GM23248 (cell line): ENCODE data around the gene GALNT18.

Experiments used
- EZH2 ChIP-seq: fragments of 200-600 bp; sonication (generic); IDR thresholded peaks from 2 replicates; pipeline ENCODE4 v1.6.1; 2018; ENCODE audit warnings: antibody characterized with exemption, mild to moderate bottlenecking; ENCODE audit not compliant: insufficient read depth, poor library complexity, severe bottlenecking
- EZH2phosphoT487 ChIP-seq: fragments of 200-600 bp; sonication (generic); IDR thresholded peaks from 2 replicates; pipeline ENCODE4 v1.6.1; 2018; ENCODE audit warnings: antibody characterized with exemption, moderate library complexity, mild to moderate bottlenecking, low read depth; ENCODE audit not compliant: insufficient read depth

DNA sequence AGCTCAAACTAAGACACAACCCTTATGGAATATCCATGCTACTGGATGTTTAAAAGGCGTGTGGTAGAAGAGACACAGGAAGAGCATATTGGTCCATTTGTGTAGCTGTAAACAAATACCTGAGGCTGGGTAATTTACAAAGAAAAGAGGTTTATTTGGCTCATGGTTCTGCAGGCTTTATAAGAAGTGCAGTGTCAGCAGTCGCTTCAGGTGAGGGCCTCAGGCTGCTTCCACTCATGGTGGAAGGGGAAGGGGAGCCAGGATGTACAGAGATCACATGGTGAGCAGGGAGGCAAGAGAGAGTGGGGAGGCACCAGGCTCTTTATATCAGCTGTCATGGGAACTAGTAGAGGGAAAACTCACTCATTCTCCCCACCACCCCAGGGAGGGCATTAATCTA, 237.0 kb downstream of the GALNT18 start:
- TF ChIP-seq EZH2 (no peak), EZH2phosphoT487 (no peak)
